GM13977 (cell line): ENCODE results near the gene TOGARAM2.

Source experiments
- DNase-seq: peaks from one replicate; pipeline ENCODE4 v3.0.0; 2012; ENCODE audit warnings: low spot score
- in situ Hi-C: fragments of 300-500 bp; cut with MboI; formaldehyde crosslinking; loops from one replicate; pipeline ENCODE4 v1.12.0; 2022; ENCODE audit warnings: low sequenced_read_pairs, low pct_unique_long_range_greater_than_20kb, mixed read lengths, inconsistent platforms; ENCODE audit not compliant: unreplicated experiment
- TF ChIP-seq, protein P1 (sequence below): IDR thresholded peaks from 2 replicates; pipeline ENCODE4 v1.5.1; 2012; ENCODE audit warnings: mild to moderate bottlenecking, control low read depth; ENCODE audit not compliant: insufficient read depth; ENCODE audit errors: extremely low read depth, missing control alignments

TOGARAM2 gene

DNA sequence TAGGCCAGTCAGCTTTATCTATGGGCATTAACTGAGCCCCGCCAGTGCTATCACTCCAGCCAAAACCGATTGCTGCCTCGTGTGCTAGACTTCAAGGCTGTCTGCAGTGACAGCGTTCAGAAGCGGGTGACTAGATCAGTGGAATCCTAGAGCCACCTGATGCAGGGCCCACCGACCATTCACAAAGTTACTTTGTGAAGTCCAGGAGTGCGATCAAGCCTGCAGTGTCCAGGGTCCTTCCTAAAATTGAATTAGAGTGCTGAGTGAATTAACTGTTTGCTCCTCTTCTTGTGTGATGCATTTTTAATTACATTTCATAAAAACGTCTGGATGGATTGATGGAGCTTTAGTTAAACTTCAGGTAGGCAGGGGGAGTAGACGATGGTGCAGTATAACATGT is 79.3 kb downstream of the TOGARAM2 start:
- TF ChIP-seq, protein P1, sequence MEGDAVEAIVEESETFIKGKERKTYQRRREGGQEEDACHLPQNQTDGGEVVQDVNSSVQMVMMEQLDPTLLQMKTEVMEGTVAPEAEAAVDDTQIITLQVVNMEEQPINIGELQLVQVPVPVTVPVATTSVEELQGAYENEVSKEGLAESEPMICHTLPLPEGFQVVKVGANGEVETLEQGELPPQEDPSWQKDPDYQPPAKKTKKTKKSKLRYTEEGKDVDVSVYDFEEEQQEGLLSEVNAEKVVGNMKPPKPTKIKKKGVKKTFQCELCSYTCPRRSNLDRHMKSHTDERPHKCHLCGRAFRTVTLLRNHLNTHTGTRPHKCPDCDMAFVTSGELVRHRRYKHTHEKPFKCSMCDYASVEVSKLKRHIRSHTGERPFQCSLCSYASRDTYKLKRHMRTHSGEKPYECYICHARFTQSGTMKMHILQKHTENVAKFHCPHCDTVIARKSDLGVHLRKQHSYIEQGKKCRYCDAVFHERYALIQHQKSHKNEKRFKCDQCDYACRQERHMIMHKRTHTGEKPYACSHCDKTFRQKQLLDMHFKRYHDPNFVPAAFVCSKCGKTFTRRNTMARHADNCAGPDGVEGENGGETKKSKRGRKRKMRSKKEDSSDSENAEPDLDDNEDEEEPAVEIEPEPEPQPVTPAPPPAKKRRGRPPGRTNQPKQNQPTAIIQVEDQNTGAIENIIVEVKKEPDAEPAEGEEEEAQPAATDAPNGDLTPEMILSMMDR: no peak
- in situ Hi-C loops: no loop called here
- DNase-seq: no peak

DNA sequence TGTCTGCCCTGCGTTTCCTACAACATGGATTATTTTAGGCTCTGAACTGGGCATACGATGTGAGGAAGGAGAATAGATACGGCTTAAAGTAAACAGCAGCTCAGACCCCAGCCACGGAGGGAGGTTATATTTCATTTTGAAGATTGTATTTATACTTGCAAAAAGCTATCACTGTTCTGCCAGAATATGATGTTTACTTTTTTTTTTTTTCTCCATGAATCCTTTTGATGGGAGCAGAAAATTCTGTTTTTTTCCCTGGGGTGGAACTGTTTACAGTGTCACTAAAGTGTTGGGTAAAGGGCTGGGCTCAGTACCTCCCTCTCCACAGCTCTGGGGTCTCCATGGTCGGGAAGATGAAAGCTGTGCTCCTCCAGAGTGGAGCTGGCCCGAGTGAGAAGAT is 80.1 kb downstream of the TOGARAM2 start:
- DNase-seq: no peak
- in situ Hi-C loops: no loop called here

DNA sequence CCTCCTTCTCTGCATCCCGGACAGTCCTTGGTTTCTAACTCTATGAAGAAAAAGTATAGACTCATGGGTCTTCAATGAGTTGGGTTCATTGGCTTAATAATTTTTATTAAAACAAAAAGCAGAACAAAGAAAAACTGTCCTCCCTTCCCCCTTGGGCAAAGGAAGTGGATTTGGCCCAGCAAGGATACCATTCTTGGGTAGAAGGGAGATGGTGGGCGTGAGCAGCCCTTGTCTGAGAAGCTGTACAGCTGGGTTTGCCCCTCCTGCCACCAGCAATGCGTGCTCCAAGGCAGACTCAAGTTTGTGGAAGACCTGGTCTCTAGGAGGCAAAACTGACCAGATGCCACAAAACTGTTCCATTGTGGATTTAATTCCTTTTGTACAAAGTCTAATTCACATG is 80.5 kb downstream of the TOGARAM2 start:
- no peak for DNase-seq
- in situ Hi-C loops: no loop called here
- TF ChIP-seq, protein P1: no peak

More for the DNA sequence above, 80.1 kb downstream of the TOGARAM2 start:
- TF ChIP-seq, protein P1: no peak

DNA sequence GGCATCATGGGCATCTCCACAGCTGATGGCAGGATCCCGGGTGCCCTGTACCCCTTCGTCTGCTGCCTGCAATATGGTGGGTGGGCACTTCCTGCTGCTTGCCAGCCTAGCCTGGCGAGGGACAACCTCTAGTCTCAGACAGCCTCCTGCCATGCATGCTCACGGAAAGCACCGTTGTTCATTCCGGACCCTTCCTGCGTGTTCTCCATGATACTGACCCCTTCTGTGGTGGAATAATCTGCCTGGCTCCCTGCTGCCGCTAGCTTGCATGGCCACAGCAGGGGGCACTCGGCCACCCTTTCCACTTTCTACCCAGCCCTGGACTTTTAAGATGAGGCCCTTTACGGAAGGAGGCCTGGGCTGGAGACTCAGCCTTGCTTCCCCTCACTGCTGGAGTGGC is 81.3 kb downstream of the TOGARAM2 start:
- TF ChIP-seq, protein P1: no peak
- DNase-seq: no peak
- in situ Hi-C loops: no loop called here

DNA sequence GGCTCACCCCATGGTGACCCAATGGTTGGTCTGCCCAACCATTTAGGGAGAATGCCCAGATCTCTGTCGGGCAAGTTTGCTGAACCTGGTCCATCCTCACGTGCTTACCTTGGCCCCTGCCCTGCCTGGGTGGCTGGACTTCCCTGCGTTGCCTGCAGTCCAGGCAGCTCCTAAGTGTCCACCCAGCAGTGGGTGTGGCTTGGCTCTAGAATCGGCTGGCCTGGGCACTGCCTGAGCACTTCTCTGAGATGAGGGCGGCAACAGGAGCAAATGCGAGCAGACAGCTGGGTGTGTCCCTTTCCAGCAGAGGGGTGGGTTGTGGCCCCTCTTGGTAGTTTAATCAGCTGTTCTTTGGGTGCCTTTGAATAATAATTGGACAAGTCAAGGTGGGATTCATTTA is 82.0 kb downstream of the TOGARAM2 start:
- no peak for DNase-seq
- in situ Hi-C loops: no loop called here
- TF ChIP-seq, protein P1: no peak

DNA sequence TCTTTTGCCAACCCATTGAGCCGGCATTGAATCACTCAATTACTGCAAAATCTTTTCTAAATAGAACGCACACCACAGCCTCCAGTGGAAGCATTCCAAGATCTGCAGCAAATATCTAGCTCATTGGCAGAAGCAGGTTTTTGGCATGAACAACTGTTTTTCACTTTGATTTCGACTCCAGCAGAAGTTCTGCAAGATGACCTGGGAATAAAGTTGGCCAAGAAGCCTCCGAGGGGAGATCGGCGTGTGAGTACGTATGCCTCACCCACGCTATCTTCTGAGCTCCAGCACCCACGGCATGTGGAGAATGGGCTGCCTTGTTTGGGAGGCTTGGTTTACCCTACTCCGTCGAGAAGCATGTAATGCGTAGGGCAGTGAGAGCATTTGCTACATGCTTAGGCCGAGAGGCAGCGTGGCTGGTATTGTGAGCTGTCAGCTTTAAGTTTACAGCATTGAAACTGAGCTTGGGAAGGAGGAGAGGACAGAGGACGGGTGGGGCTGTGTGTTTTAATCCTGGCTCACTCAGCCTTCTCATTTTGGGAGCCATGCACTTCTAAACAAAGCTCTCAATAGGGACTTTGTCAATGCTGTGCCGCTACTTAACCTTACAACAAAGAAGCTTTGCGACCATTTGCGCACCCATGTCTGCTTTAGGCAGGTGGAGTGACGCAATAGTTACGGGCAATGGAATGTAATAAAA is 82.7 kb downstream of the TOGARAM2 start:
- TF ChIP-seq, protein P1: no peak
- in situ Hi-C loops: no loop called here
- DNase-seq: no peak

DNA sequence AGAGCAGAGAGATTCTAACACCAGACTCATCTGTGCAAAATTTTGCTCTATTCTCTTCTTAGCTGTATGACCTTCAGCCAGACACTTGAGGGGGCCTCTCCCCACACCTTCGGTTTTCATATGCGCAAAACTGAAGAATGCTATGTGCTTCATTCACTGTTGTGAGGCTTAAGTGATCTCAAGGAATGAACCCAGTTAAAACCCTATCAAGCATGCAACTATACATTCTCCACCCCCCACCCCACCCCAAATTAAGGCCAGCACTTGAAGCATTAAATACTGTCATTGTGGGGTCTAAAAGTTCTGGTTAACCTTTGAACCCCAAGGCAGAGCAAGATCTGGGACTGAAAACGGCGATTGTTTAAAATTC is 83.2 kb downstream of the TOGARAM2 start:
- DNase-seq: no peak
- in situ Hi-C loops: no loop called here
- TF ChIP-seq, protein P1: no peak
